Stimulated activated CD4-positive, alpha-beta T cell treated with anti-CD3 and anti-CD28 coated beads, Interleukin-4, amount 100 ng/mL, for 48 hours (primary cell): ENCODE measurements around the gene RFT1.

Experiments
- DNase-seq, 2 donors: peaks; one replicate each; pipeline ENCODE4 v3.0.0-alpha.2; 2020; ENCODE audit warnings: low read depth in 2 of 2

Gene RFT1

GRCh38 chr3:53126601-53127000 lies 3.6 kb downstream of the RFT1 start:
- DNase-seq: no peak

GRCh38 chr3:53123953-53124352 lies 6.3 kb downstream of the RFT1 start:
- DNase-seq: no peak

- no peak for DNase-seq
Observed at GRCh38 chr3:53123510-53123909, 6.7 kb downstream of the RFT1 start.

- no peak for DNase-seq
Observed at GRCh38 chr3:53122933-53123305, 7.3 kb downstream of the RFT1 start.

GRCh38 chr3:53122255-53122932 lies 7.8 kb downstream of the RFT1 start:
- no peak for DNase-seq

GRCh38 chr3:53120336-53120735 lies 9.9 kb downstream of the RFT1 start:
- DNase-seq: no peak

- DNase-seq: no peak
Observed at GRCh38 chr3:53116956-53117355, 13.3 kb downstream of the RFT1 start.

- DNase-seq: no peak
Observed at GRCh38 chr3:53114412-53115074, 15.7 kb downstream of the RFT1 start.

- peak; percentile 74 to 75 for DNase-seq
Observed at GRCh38 chr3:53114011-53114400, 16.2 kb downstream of the RFT1 start.

- DNase-seq: no peak
Observed at GRCh38 chr3:53113293-53114010, 16.8 kb downstream of the RFT1 start.

GRCh38 chr3:53111822-53112221 lies 18.4 kb downstream of the RFT1 start:
- DNase-seq: no peak

GRCh38 chr3:53109891-53110771 lies 20.1 kb downstream of the RFT1 start:
- DNase-seq: peak in 1 of 2 donors; percentile 36

- DNase-seq: no peak
Observed at GRCh38 chr3:53109190-53109589, 21.0 kb downstream of the RFT1 start.

GRCh38 chr3:53104762-53105161 lies 25.5 kb downstream of the RFT1 start:
- no peak for DNase-seq

GRCh38 chr3:53103397-53104296 lies 26.6 kb downstream of the RFT1 start:
- DNase-seq: no peak

- DNase-seq: peak in 1 of 2 donors; percentile 19
Observed at GRCh38 chr3:53102601-53103147, 27.6 kb downstream of the RFT1 start.

GRCh38 chr3:53101956-53102355 lies 28.3 kb downstream of the RFT1 start:
- no peak for DNase-seq

- no peak for DNase-seq
Observed at GRCh38 chr3:53100818-53101466, 29.3 kb downstream of the RFT1 start.

- no peak for DNase-seq
Observed at GRCh38 chr3:53097887-53098286, 32.3 kb downstream of the RFT1 start.

GRCh38 chr3:53092942-53093341 lies 37.3 kb downstream of the RFT1 start:
- no peak for DNase-seq
